ENCODE results near the gene OTOP3.

The OTOP3 gene

GRCh38 chr17:74943808-74944522 is 8.3 kb downstream of the OTOP3 start:
- no peak for DNase-seq

- no peak for DNase-seq
Measured at GRCh38 chr17:74945543-74945942, 9.8 kb downstream of the OTOP3 start.

GRCh38 chr17:74946641-74947040 is 10.9 kb downstream of the OTOP3 start:
- no peak for DNase-seq

GRCh38 chr17:74947041-74947754 is 11.5 kb downstream of the OTOP3 start:
- DNase-seq, result no peak

GRCh38 chr17:74949455-74950115 is 13.9 kb downstream of the OTOP3 start:
- DNase-seq, result no peak

- no peak for DNase-seq
Measured at GRCh38 chr17:74950207-74950606, 14.5 kb downstream of the OTOP3 start.

- DNase-seq, result no peak
Measured at GRCh38 chr17:74951065-74951464, 15.4 kb downstream of the OTOP3 start.

- DNase-seq, result no peak
Measured at GRCh38 chr17:74951680-74952421, 16.2 kb downstream of the OTOP3 start.

- no peak for DNase-seq
Measured at GRCh38 chr17:74952431-74953133, 16.9 kb downstream of the OTOP3 start.

- no peak for DNase-seq
Measured at GRCh38 chr17:74953134-74953687, 17.5 kb downstream of the OTOP3 start.

- DNase-seq, result no peak
Measured at GRCh38 chr17:74954115-74954514, 18.4 kb downstream of the OTOP3 start.

GRCh38 chr17:74954665-74955421 is 19.1 kb downstream of the OTOP3 start:
- DNase-seq, result no peak

- no peak for DNase-seq
Measured at GRCh38 chr17:74956093-74956492, 20.4 kb downstream of the OTOP3 start.

GRCh38 chr17:74957935-74958740 is 22.4 kb downstream of the OTOP3 start:
- peak; percentile 67 to 77 for DNase-seq

- no peak for DNase-seq
Measured at GRCh38 chr17:74959826-74960515, 24.3 kb downstream of the OTOP3 start.

- DNase-seq, result peak; percentile 39 to 63
Measured at GRCh38 chr17:74960570-74961342, 25.1 kb downstream of the OTOP3 start.

GRCh38 chr17:74961657-74962350 is 26.1 kb downstream of the OTOP3 start:
- DNase-seq, result peak; percentile 81 to 84

- no peak for DNase-seq
Measured at GRCh38 chr17:74962622-74963394, 27.1 kb downstream of the OTOP3 start.
